ENCODE measurements around the gene KCNMB2. TPM values are rescaled to one million over a fixed set of nuclear protein-coding genes. Genes with fewer than 3 reads are reported as not detected.
"Not testable (repeated sequence)": the region's sequence is repeated elsewhere in the genome, so short reads cannot be mapped to it uniquely, and the experiment has no call there.

KCNMB2 gene
- total and polyA plus RNA-seq, 2 donors (not counting 1 experiment from before 2014, with no cell fraction given), result 0.17 TPM; not detected in 1

DNA sequence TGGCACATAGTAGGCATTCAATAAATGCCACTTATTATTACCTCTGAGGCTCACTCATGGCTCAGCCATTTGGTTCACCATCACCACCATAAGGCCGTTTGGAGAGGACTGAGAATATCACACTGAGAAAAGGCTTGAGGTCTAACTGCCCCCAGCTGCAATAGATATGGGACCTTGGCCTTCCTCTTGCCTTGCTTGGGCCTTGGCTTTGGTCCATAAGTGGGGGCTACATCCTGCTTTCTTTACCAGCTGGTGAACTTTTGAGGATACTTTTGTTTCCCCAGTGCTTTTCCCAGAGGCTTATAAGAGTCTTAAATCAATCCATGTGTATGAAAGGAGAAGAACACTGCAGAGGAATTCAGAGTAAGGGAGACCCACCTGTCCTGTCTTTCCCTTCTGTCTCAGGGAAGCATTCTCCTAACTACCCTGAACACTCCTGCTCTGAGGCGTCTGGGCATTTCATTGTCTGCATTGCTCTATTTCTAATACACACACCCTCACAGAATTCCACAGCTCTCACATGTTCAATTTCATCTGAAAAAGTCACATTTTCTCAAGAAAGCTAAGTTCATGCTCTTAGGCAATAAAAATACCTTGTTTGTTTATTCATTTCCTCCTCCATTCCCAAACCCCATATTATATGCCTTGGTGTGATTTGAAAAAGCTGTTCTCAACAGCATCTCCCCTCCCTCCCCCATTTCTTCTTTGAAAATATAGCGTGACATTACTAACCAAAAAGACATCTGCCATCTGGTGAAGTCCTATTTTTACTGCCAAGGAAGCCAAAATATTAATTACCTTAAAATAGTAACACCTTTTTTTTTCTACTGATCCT is 22.5 kb upstream of the KCNMB2 start:
- Histone ChIP-seq H3K4me2 (ENCODE audit: extremely low read depth, insufficient read depth, low read length) (no peak overlapping the region), H2AFZ (ENCODE audit: low read length) (no peak overlapping the region)

DNA sequence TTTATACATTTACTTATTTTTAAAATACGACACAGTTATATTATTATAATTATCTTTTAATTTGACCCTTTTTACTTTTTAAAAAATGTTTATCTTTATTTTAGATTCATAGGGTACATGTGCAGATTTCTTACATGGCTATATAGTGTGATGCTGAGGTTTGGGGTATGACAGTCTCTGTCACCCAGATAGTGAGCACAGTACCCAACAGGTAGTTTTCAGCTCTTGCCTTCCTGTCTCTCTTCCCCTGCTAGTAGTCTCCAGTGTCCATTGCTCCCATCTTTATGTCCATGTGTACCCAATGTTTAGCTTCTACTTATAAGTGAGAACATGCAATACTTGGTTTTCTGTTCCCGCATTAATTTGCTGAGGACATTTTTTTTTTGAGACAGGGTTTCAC is 21.8 kb upstream of the KCNMB2 start:
- no peaks in the 10 kb centered on the region for H3K36me3 ChIP-seq (ENCODE audit: control insufficient read depth, insufficient read depth, low read length)
- H3K4me1 ChIP-seq (ENCODE audit: control insufficient read depth, extremely low read depth, insufficient read depth, low read length), result no peaks in the 10 kb centered on the region
- H3K27ac ChIP-seq (ENCODE audit: insufficient read depth, low read length), result no peak overlapping the region
- no peaks in the 10 kb centered on the region for H4K20me1 ChIP-seq (ENCODE audit: control insufficient read depth, extremely low read depth, insufficient read depth, low read length)
- TF ChIP-seq CTCF (conservative IDR thresholded peaks at IDR 0.05 in 1 of 2, IDR thresholded peaks at IDR 0.05 in 1 of 2; ENCODE audit: low read depth in 1 of 2, low read length in 2 of 2) (no peak), EZH2 (IDR thresholded peaks at IDR 0.05; ENCODE audit: low read length, missing control alignments) (no peak)
- H3K27me3 ChIP-seq (ENCODE audit: control insufficient read depth, insufficient read depth, low read length), result no peaks in the 10 kb centered on the region
- H3K9ac ChIP-seq (ENCODE audit: insufficient read depth, low read length), result no peak overlapping the region
- H3K4me2 ChIP-seq (ENCODE audit: extremely low read depth, insufficient read depth, low read length), result no peak overlapping the region
- H3K4me3 ChIP-seq (replicated peaks in 1 of 4; ENCODE audit: control extremely low read depth in 1 of 4, insufficient read depth in 1 of 4, low read depth in 3 of 4, low read length in 4 of 4), result no peak overlapping the region
- no peak overlapping the region for H2AFZ ChIP-seq (ENCODE audit: low read length)
- H3K79me2 ChIP-seq (ENCODE audit: control insufficient read depth, insufficient read depth, low read length), result no peaks in the 10 kb centered on the region
- DNase-seq (ENCODE audit: low read depth in 2 of 2), result no peak
- H3K9me3 ChIP-seq (ENCODE audit: control insufficient read depth, insufficient read depth, low read depth, low read length), result no peaks in the 10 kb centered on the region

More for the DNA sequence above, 22.5 kb upstream of the KCNMB2 start:
- TF ChIP-seq CTCF (conservative IDR thresholded peaks at IDR 0.05 in 1 of 2, IDR thresholded peaks at IDR 0.05 in 1 of 2; ENCODE audit: low read depth in 1 of 2, low read length in 2 of 2), result no peak
- no peak for TF ChIP-seq EZH2 (IDR thresholded peaks at IDR 0.05; ENCODE audit: low read length, missing control alignments)
- Histone ChIP-seq H3K27ac (ENCODE audit: insufficient read depth, low read length) (no peak overlapping the region), H3K4me1 (ENCODE audit: control insufficient read depth, extremely low read depth, insufficient read depth, low read length) (no peaks in the 10 kb centered on the region), H3K9me3 (ENCODE audit: control insufficient read depth, insufficient read depth, low read depth, low read length) (no peaks in the 10 kb centered on the region), H3K79me2 (ENCODE audit: control insufficient read depth, insufficient read depth, low read length) (no peaks in the 10 kb centered on the region), H4K20me1 (ENCODE audit: control insufficient read depth, extremely low read depth, insufficient read depth, low read length) (no peaks in the 10 kb centered on the region), H3K9ac (ENCODE audit: insufficient read depth, low read length) (no peak overlapping the region), H3K4me3 (replicated peaks in 1 of 4; ENCODE audit: control extremely low read depth in 1 of 4, insufficient read depth in 1 of 4, low read depth in 3 of 4, low read length in 4 of 4) (no peak overlapping the region), H3K36me3 (ENCODE audit: control insufficient read depth, insufficient read depth, low read length) (no peaks in the 10 kb centered on the region), H3K27me3 (ENCODE audit: control insufficient read depth, insufficient read depth, low read length) (no peaks in the 10 kb centered on the region)
- peak in 1 of 2 donors; percentile 44 for DNase-seq (ENCODE audit: low read depth in 2 of 2)

DNA sequence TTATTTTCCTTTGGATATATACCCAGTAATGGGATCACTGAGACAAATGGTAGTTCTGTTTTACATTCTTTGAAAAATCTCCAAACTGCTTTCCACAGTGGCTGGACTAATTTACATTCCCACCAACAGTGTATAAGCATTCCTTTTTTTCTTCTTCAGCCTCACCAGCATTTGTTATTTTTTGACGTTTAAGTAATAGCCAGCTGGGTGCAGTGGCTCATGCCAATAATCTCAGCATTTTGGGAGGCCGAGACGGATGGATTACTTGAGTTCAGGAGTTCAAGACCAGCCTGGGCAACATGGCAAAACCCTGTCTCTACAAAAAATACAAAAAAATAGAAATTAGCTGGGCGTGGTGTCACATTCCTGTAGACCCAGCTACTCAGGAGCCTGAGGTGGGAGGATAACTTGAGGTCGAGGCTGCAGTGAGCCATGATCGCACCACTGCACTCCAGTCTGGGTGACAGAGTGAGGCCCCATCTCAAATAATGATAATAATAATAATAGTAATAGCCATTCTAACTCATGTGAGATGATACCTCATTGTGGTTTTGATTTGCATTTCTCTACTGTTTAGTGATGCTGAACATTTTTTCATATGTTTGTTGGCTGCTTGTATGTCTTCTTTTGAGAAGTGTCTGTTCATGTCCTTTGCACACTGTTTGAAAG is 21.0 kb upstream of the KCNMB2 start:
- H2AFZ ChIP-seq (ENCODE audit: low read length); H3K36me3 ChIP-seq (ENCODE audit: control insufficient read depth, insufficient read depth, low read length); H3K79me2 ChIP-seq (ENCODE audit: control insufficient read depth, insufficient read depth, low read length); H3K27me3 ChIP-seq (ENCODE audit: control insufficient read depth, insufficient read depth, low read length); H3K9ac ChIP-seq (ENCODE audit: insufficient read depth, low read length); H3K27ac ChIP-seq (ENCODE audit: insufficient read depth, low read length); H3K9me3 ChIP-seq (ENCODE audit: control insufficient read depth, insufficient read depth, low read depth, low read length); H3K4me1 ChIP-seq (ENCODE audit: control insufficient read depth, extremely low read depth, insufficient read depth, low read length); H3K4me3 ChIP-seq (replicated peaks in 1 of 4; ENCODE audit: control extremely low read depth in 1 of 4, insufficient read depth in 1 of 4, low read depth in 3 of 4, low read length in 4 of 4); H4K20me1 ChIP-seq (ENCODE audit: control insufficient read depth, extremely low read depth, insufficient read depth, low read length); H3K4me2 ChIP-seq (ENCODE audit: extremely low read depth, insufficient read depth, low read length): not testable (repeated sequence)
- DNase-seq (ENCODE audit: low read depth in 2 of 2), result peak in 1 of 2 donors; percentile 11

All from fibroblast of lung (primary cell).